Mesothelial cell of epicardium (in vitro differentiated cells): ENCODE measurements around the gene SPINK8. TPM values are rescaled to one million over a fixed set of nuclear protein-coding genes. Genes with fewer than 3 reads are reported as not detected.

ENCODE experiments used
- DNase-seq, 2 experiments: peaks; one replicate each; pipeline ENCODE4 v3.0.0; 2021; ENCODE audit warnings: low spot score in 2 of 2; ENCODE audit not compliant: unreplicated experiment in 2 of 2
- H3K27ac Mint-ChIP-seq: 2 replicates; pipeline ENCODE4 v1.8.0; 2021; ENCODE audit warnings: mixed read lengths
- H3K27me3 Mint-ChIP-seq: 2 replicates; pipeline ENCODE4 v1.8.0; 2021; ENCODE audit warnings: low read depth, mixed read lengths
- H3K36me3 Mint-ChIP-seq: 2 replicates; pipeline ENCODE4 v1.8.0; 2021; ENCODE audit warnings: mixed read lengths
- H3K4me1 Mint-ChIP-seq: 2 replicates; pipeline ENCODE4 v1.8.0; 2021; ENCODE audit warnings: mixed read lengths
- H3K4me3 Mint-ChIP-seq: 2 replicates; pipeline ENCODE4 v1.8.0; 2021; ENCODE audit warnings: mild to moderate bottlenecking, moderate library complexity, mixed read lengths
- H3K9me3 Mint-ChIP-seq: 2 replicates; pipeline ENCODE4 v1.8.0; 2021; ENCODE audit warnings: mixed read lengths
- microRNA-seq: library from miRNA; unstranded; fragments of <30 nt; microRNA quantifications from one replicate; pipeline ENCODE4 v1.2.0, GENCODE V29; 2021; ENCODE audit warnings: inconsistent platforms, mixed read lengths
- total RNA-seq: library from RNA; stranded (reverse); gene quantifications from 3 replicates; pipeline ENCODE4 v1.2.1, GENCODE V29; 2021
- TF ChIP-seq, protein P1 (sequence below): fragments of 200-600 bp; sonication (generic); IDR thresholded peaks from one replicate; pipeline ENCODE4 v1.5.0; 2021; ENCODE audit warnings: antibody characterized with exemption; ENCODE audit not compliant: unreplicated experiment

SPINK8 gene
- total RNA-seq, 1 donor from 2014 or later: not detected

DNA sequence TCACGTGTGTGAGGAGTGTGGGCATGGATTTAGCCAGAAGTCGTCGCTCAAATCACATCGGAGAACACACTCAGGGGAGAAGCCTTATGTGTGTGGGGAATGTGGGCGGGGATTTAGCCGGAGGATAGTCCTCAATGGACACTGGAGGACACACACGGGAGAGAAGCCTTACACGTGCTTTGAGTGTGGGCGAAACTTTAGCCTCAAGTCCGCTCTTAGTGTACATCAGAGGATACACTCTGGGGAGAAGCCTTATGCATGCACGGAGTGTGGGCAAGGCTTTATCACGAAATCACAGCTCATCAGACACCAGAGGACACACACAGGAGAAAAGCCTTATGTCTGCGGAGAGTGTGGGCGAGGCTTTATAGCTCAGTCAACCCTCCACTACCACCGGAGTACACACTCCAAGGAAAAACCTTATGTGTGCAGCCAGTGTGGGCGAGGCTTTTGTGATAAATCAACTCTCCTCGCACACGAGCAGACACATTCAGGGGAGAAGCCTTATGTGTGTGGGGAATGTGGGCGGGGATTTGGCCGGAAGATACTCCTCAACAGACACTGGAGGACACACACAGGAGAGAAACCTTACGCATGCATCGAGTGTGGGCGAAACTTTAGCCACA lies 64.4 kb downstream of the SPINK8 start:
- Mint-ChIP-seq H3K4me3 (no peak overlapping the region), H3K27ac (no peak overlapping the region), H3K4me1 (peaks cover 1% of the 10 kb centered on the region), H3K9me3 (no peaks in the 10 kb centered on the region), H3K36me3 (peaks cover 23% of the 10 kb centered on the region), H3K27me3 (no peaks in the 10 kb centered on the region)
- TF ChIP-seq, protein P1, sequence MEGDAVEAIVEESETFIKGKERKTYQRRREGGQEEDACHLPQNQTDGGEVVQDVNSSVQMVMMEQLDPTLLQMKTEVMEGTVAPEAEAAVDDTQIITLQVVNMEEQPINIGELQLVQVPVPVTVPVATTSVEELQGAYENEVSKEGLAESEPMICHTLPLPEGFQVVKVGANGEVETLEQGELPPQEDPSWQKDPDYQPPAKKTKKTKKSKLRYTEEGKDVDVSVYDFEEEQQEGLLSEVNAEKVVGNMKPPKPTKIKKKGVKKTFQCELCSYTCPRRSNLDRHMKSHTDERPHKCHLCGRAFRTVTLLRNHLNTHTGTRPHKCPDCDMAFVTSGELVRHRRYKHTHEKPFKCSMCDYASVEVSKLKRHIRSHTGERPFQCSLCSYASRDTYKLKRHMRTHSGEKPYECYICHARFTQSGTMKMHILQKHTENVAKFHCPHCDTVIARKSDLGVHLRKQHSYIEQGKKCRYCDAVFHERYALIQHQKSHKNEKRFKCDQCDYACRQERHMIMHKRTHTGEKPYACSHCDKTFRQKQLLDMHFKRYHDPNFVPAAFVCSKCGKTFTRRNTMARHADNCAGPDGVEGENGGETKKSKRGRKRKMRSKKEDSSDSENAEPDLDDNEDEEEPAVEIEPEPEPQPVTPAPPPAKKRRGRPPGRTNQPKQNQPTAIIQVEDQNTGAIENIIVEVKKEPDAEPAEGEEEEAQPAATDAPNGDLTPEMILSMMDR: no peak
- no peak for DNase-seq

- Mint-ChIP-seq H3K36me3 (peaks cover 26% of the 10 kb centered on the region), H3K4me3 (no peak overlapping the region), H3K27ac (no peak overlapping the region), H3K4me1 (peaks cover under 1% of the 10 kb centered on the region), H3K9me3 (no peaks in the 10 kb centered on the region), H3K27me3 (no peaks in the 10 kb centered on the region)
- DNase-seq: no peak
- TF ChIP-seq, protein P1: no peak
Observed at GRCh38 chr3:48268381-48268935, 65.0 kb downstream of the SPINK8 start.

GRCh38 chr3:48267782-48268181 lies 65.7 kb downstream of the SPINK8 start:
- no peaks in the 10 kb centered on the region for H3K9me3 Mint-ChIP-seq
- H3K27ac Mint-ChIP-seq: no peak overlapping the region
- H3K36me3 Mint-ChIP-seq: peaks cover 26% of the 10 kb centered on the region
- H3K4me3 Mint-ChIP-seq: no peak overlapping the region
- no peaks in the 10 kb centered on the region for H3K27me3 Mint-ChIP-seq
- H3K4me1 Mint-ChIP-seq: no peaks in the 10 kb centered on the region
- no peak for DNase-seq
- TF ChIP-seq, protein P1: no peak

GRCh38 chr3:48258530-48258929 lies 74.9 kb downstream of the SPINK8 start:
- Mint-ChIP-seq H3K36me3 (peaks cover 43% of the 10 kb centered on the region), H3K27me3 (no peaks in the 10 kb centered on the region), H3K4me3 (no peak overlapping the region), H3K27ac (no peak overlapping the region), H3K4me1 (no peaks in the 10 kb centered on the region), H3K9me3 (peaks cover 9% of the 10 kb centered on the region)
- no peak for DNase-seq
- TF ChIP-seq, protein P1: no peak

Small RNA genes within 50 kb of the gene (microRNA-seq; reads per million reads assigned to microRNA genes)
- not detected for gene MIR2115

Other genes with a start within 250 kb of the SPINK8 start
- gene CDC25A, start 145.2 kb downstream of the SPINK8 start, total RNA-seq: 12.1 to 13.1 TPM (median 13.0 TPM) in 3 replicates
- gene CAMP, start 110.2 kb downstream of the SPINK8 start, total RNA-seq: not detected in 3 replicates
- gene ZNF589, start 92.6 kb downstream of the SPINK8 start, total RNA-seq: 18.9 to 24.1 TPM (median 22.3 TPM) in 3 replicates
- gene NME6, start 32.3 kb downstream of the SPINK8 start, total RNA-seq: 27.2 to 28.6 TPM (median 27.8 TPM) in 3 replicates
- gene FBXW12, start 38.6 kb upstream of the SPINK8 start, total RNA-seq: 0.47 to 0.66 TPM (median 0.51 TPM) in 3 replicates
- gene PLXNB1, start 96.4 kb upstream of the SPINK8 start, total RNA-seq: 203 to 214 TPM (median 211 TPM) in 3 replicates
- 10.7 to 12.3 TPM (median 11.5 TPM) in 3 replicates for gene CCDC51, start 106.5 kb upstream of the SPINK8 start, total RNA-seq
- gene TMA7, start 106.6 kb upstream of the SPINK8 start, total RNA-seq: 183 to 192 TPM (median 186 TPM) in 3 replicates
- gene ATRIP, start 113.1 kb upstream of the SPINK8 start, total RNA-seq: 11.6 to 12.0 TPM (median 11.6 TPM) in 3 replicates
- 154 to 167 TPM (median 156 TPM) in 3 replicates for gene SHISA5, start 170.5 kb upstream of the SPINK8 start, total RNA-seq
- 18.2 to 22.3 TPM (median 19.4 TPM) in 3 replicates for gene PFKFB4, start 223.1 kb upstream of the SPINK8 start, total RNA-seq
- gene UCN2, start 230.1 kb upstream of the SPINK8 start, total RNA-seq: 0.22 to 0.60 TPM (median 0.57 TPM) in 3 replicates